Measurements from ENCODE around the gene OR2T5.
"Not testable (repeated sequence)": the region's sequence is repeated elsewhere in the genome, so short reads cannot be mapped to it uniquely, and the experiment has no call there.

GRCh38 chr1:248449821-248450465 is 38.4 kb upstream of the OR2T5 start:
- not testable (repeated sequence) for TF ChIP-seq CTCF, POLR2A (IDR thresholded peaks at IDR 0.05)
